HEK293 (cell line): ENCODE measurements around the gene ACAD8.

ENCODE experiments used
- CTCF ChIP-seq: fragments of 450-650 bp; formaldehyde crosslinking; IDR thresholded peaks from 2 replicates; pipeline ENCODE4 v1.5.1; 2016; ENCODE audit warnings: missing biosample characterization, missing genetic modification characterization
- KLF8 ChIP-seq: fragments of 450-650 bp; formaldehyde crosslinking; IDR thresholded peaks from 2 replicates; pipeline ENCODE4 v1.5.1; 2016; ENCODE audit warnings: missing biosample characterization, missing genetic modification characterization
- MYNN ChIP-seq: fragments of 450-650 bp; formaldehyde crosslinking; IDR thresholded peaks from 2 replicates; pipeline ENCODE4 v1.5.1; 2016; ENCODE audit warnings: missing biosample characterization, missing genetic modification characterization, borderline replicate concordance
- ZBTB21 ChIP-seq: fragments of 450-650 bp; formaldehyde crosslinking; IDR thresholded peaks from 2 replicates; pipeline ENCODE4 v1.5.1; 2017; ENCODE audit warnings: missing biosample characterization, missing genetic modification characterization
- ZNF157 ChIP-seq: fragments of 450-650 bp; formaldehyde crosslinking; IDR thresholded peaks from 2 replicates; pipeline ENCODE4 v1.5.1; 2016; ENCODE audit warnings: missing biosample characterization, missing genetic modification characterization
- ZNF791 ChIP-seq: fragments of 450-650 bp; formaldehyde crosslinking; IDR thresholded peaks from 2 replicates; pipeline ENCODE4 v1.5.1; 2016; ENCODE audit warnings: missing biosample characterization, missing genetic modification characterization
- ZSCAN5A ChIP-seq: fragments of 450-650 bp; formaldehyde crosslinking; IDR thresholded peaks from 2 replicates; pipeline ENCODE4 v1.5.1; 2016; ENCODE audit warnings: missing biosample characterization, missing genetic modification characterization
- TF ChIP-seq, protein P1 (sequence below): fragments of 450-650 bp; formaldehyde crosslinking; IDR thresholded peaks from 2 replicates; pipeline ENCODE4 v1.5.1; 2016; ENCODE audit warnings: missing biosample characterization, missing genetic modification characterization
- TF ChIP-seq, protein P2 (sequence below): fragments of 450-650 bp; formaldehyde crosslinking; IDR thresholded peaks from 2 replicates; pipeline ENCODE4 v1.5.1; 2016; ENCODE audit warnings: missing biosample characterization, missing genetic modification characterization

GRCh38 chr11:134229126-134229790 is 24.1 kb upstream of the ACAD8 start:
- TF ChIP-seq MYNN (tag by site-specific recombination) (no peak), ZBTB21 (tag by site-specific recombination) (no peak), CTCF (no peak), ZNF791 (tag by site-specific recombination) (no peak), ZSCAN5A (tag by site-specific recombination) (no peak), KLF8 (no peak), ZNF157 (no peak)
- TF ChIP-seq, protein P1, sequence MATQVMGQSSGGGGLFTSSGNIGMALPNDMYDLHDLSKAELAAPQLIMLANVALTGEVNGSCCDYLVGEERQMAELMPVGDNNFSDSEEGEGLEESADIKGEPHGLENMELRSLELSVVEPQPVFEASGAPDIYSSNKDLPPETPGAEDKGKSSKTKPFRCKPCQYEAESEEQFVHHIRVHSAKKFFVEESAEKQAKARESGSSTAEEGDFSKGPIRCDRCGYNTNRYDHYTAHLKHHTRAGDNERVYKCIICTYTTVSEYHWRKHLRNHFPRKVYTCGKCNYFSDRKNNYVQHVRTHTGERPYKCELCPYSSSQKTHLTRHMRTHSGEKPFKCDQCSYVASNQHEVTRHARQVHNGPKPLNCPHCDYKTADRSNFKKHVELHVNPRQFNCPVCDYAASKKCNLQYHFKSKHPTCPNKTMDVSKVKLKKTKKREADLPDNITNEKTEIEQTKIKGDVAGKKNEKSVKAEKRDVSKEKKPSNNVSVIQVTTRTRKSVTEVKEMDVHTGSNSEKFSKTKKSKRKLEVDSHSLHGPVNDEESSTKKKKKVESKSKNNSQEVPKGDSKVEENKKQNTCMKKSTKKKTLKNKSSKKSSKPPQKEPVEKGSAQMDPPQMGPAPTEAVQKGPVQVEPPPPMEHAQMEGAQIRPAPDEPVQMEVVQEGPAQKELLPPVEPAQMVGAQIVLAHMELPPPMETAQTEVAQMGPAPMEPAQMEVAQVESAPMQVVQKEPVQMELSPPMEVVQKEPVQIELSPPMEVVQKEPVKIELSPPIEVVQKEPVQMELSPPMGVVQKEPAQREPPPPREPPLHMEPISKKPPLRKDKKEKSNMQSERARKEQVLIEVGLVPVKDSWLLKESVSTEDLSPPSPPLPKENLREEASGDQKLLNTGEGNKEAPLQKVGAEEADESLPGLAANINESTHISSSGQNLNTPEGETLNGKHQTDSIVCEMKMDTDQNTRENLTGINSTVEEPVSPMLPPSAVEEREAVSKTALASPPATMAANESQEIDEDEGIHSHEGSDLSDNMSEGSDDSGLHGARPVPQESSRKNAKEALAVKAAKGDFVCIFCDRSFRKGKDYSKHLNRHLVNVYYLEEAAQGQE (tag by site-specific recombination) = no peak
- TF ChIP-seq, protein P2, sequence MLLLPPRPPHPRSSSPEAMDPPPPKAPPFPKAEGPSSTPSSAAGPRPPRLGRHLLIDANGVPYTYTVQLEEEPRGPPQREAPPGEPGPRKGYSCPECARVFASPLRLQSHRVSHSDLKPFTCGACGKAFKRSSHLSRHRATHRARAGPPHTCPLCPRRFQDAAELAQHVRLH (tag by site-specific recombination) = no peak
